ENCODE data around the gene OXSM.

The OXSM gene

GRCh38 chr3:25804676-25805075 is 14.8 kb downstream of the OXSM start:
- no peak for DNase-seq

- DNase-seq = no peak
Observed at GRCh38 chr3:25812644-25813043, 22.8 kb downstream of the OXSM start.

GRCh38 chr3:25817107-25817506 is 27.2 kb downstream of the OXSM start:
- DNase-seq = no peak

- no peak for DNase-seq
Observed at GRCh38 chr3:25817638-25818037, 27.7 kb downstream of the OXSM start.

- no peak for DNase-seq
Observed at GRCh38 chr3:25818335-25818734, 28.4 kb downstream of the OXSM start.

GRCh38 chr3:25820366-25820765 is 30.5 kb downstream of the OXSM start:
- DNase-seq = no peak

GRCh38 chr3:25820816-25821486 is 31.1 kb downstream of the OXSM start:
- DNase-seq = no peak

DNA sequence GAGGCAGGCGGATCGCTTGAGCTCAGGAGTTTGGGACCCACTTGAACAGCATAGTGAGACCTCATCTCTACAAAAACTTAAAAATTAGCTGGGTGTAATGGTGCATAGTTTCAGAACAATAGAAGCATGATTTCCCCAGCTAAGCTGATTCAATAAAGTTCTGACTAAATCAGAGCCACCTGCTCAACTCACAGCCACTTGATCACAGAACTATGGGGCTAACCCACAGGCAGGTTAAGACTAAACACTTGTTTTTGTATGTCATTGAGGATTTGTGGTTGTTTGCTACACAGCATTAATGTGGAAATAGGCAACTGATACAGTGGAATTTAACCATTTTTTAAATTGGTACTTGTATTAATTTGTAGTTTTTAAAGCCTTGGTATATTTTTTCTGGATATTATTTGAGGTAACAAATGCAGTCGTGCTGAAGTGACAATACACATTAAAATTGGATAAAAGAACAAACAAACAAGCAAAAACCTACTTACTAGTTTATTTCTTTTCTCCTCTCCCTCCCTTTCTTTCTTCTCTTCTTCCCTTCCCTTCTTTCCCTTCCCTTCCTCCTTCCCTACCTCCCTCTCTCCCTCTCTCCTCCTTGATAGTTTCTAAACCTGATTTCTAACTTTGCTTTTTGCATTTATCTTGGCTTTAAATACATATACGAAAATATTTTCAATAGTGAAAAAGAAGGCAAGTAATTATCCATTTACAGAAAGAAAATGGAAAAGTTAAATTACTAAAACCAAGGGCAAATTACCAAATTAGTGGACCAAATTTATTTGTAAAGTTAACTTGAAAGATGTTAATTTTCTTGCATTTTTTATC is 32.1 kb downstream of the OXSM start:
- DNase-seq = no peak

GRCh38 chr3:25823314-25823713 is 33.4 kb downstream of the OXSM start:
- DNase-seq = no peak

- DNase-seq = no peak
Observed at GRCh38 chr3:25826510-25826909, 36.6 kb downstream of the OXSM start.

DNA sequence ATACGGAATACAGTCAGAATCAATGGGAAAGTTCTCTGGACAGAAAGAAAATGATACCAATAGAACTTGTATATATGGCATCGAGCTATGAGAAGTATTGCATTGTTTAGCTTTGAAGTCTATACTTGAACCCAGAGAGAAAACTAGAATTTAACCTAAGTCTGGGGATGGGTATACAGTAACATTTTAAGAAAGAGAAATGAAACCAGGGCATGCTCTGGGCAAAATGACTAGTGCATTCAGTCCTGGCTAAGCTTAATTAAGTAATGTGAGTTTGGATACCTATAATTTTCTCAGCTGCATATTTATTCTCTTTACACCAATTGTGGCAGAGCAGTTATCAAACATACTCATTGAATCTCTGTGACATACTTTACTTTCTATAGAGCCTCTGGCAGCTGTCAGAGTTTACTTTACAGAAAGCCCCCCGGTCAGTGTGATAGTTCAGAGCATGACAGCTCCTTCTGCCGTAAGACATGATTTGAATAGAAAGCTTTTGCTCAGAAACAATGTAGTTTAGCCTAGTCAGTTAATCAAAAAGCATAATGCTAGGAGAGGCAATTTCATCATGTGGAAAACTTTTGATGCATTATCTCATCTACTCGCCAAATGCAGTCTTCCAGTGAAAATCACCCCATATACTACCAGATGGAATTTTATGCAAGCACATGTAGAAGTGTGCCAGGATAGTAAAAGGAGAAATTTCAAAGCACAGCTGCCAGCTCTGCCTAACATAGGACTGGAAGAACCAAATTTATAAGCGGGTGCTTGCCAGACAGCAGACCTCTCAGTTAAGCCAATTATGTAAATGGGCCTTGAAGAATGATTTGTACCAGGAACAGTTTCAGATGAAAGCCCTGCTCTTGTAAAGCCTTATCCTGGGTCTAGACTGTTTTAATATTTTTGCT is 40.7 kb downstream of the OXSM start:
- no peak for DNase-seq

GRCh38 chr3:25831578-25831977 is 41.7 kb downstream of the OXSM start:
- DNase-seq = no peak

- no peak for DNase-seq
Observed at GRCh38 chr3:25834346-25834745, 44.5 kb downstream of the OXSM start.

- DNase-seq = no peak
Observed at GRCh38 chr3:25836579-25836978, 46.7 kb downstream of the OXSM start.

DNA sequence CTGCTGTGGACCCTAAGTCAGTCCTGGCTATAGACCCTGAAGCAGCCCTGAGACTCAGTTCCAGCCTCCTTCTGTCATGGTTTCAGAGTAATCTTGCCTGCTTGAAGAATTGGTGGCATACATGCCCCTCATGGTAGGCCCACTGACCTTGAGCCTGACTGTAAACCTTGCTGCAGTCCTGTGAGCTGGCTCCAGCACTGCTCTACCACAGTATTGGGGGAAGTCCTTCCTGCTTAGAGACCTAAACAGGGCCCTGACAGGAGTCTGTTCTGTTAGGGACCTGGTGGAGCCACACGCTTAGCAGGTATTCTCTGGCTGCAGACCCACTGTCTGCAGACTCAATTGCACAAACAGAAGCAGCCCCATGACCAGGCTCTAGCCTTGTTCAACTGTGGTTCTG is 47.1 kb downstream of the OXSM start:
- DNase-seq = no peak

DNA sequence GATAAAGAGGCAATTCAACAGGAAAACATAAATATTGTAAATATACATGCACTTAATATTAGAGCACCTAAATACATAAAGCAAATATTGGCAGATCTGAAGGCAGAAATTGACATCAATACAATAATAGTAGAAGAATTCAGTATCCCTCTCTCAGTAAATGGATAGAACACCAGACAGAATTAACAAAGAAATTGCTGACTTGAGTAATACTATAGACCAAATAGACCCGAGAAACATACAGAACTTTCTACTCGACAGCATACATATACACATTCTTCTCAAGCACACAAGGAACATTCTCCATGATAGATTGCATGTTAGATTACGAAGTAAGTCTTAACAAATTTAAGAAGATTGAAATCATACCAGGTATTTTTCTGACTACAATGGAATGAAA is 50.2 kb downstream of the OXSM start:
- no peak for DNase-seq

DNA sequence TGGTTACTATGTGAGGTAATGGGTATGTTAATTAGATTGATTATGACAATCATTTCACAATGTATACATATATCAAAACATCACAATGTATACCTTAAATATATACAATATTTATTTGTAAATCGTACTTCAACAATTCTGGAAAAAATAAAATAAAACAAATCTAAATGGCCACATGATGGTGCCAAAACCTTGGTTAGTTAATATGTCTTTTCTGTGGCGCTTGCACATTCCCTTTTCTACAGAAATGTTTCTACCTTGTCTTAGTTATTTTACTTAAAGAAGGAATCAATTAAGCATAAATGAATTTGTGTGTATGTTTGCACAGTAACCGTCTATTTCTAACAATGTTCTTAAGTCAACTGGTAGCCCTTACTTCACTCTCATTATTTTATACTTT is 53.4 kb downstream of the OXSM start:
- no peak for DNase-seq

Data from 8988T (cell line).